CD4-positive, alpha-beta T cell treated with Interleukin-12 subunit alpha and Interleukin-12 subunit beta, for 1 hour (primary cell): ENCODE results near the gene CAMK4.
"Not testable (repeated sequence)": the region's sequence is repeated elsewhere in the genome, so short reads cannot be mapped to it uniquely, and the experiment has no call there.

ENCODE experiments used
- DNase-seq: peaks from one replicate; pipeline ENCODE4 v3.0.0-alpha.2; 2020

CAMK4 gene

GRCh38 chr5:111320953-111321352 lies 96.8 kb downstream of the CAMK4 start:
- no peak for DNase-seq

DNA sequence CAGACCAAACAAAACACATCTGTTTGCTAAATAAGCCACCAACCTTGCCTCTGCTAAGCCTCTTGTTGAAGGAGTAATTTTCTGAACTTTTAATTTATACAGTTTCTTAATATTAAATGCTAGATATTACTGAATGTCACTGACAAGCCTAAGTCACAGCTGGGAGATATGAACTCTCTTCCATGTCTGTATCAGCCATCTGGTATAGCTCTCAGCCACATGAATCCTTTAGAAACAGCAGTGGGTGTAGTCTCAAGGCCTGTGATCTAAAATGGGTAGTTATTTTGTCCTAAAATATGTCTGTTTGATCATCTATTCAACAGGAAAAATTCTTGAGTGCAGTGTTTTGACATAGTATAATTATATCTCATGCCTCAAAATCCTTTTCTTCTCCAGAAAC lies 97.2 kb downstream of the CAMK4 start:
- no peak for DNase-seq

DNA sequence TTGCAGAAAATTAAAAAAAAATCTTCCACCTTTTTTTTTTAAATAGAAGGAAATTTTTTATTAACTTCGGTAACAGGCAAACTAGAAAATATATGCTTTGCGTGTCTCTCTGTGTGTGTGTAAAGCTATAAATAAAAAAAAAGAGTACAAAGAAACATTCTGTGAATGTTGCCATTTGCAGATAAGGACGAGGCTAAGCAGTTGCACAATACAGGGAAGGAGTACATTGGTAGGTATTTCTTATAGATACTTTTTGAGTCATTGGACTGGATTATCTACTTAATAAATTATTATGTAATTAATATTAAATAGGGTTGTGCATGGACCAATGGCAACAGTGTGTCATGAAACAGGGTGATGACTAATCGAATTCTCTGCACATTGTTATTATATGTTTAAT lies 102.4 kb downstream of the CAMK4 start:
- no peak for DNase-seq

DNA sequence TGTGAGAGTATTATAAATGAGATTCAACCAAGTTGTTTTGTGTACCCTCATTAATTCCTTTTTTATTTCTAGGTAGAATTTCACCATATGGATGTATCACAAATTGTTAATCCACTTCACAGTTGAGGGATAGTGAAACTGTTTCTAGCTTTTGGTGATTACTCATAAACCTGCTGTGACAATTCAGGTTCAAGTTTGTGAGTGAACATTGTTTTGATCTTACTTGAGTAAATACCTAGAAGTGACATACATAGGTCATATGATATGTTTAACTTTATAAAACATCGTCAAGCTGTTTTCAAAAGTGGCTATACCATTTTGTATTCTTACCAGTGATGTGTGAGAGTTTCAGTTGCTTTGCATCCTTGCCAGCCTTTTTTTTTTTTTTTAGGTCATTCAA lies 112.9 kb downstream of the CAMK4 start:
- DNase-seq: no peak

DNA sequence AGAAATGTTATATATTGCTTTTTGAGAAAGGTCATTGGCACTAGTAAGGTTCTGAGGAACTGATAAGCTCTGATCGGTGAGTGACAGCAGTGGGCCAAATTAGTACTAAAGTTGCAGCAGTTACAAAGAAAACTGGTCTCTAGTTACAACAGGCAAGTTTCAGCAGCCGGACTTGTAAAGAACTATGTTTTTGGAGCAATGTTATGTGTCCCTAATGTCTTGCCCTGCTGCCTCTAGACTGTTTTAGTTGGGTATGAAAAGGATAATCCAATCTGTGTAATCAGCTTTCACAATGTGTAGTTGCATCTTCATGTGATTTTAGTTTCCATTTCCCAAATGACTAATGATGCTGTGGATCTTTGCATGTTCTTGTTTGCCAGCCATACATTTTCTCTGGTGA lies 113.5 kb downstream of the CAMK4 start:
- DNase-seq: no peak

DNA sequence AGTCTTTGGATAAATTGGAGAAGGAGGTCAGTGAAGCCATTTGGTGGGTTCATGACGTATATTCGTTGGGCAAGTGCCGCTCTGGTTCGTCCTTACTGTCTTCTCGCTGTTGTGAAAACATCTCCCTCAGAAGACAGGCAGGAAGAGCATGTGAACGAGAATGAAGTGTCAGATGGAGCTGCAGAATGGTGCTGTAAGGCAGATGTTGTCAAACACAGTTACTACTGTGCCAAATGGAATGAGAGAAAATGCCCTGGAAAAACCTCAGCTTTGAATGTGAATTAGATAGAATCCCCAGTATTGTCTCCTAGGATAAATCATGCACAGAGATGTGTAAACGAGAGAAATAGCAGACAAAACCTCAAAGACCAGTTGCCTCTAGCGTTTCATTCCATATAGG lies 121.5 kb downstream of the CAMK4 start:
- DNase-seq: no peak

- DNase-seq: no peak
Measured at GRCh38 chr5:111347021-111347420, 122.8 kb downstream of the CAMK4 start.

DNA sequence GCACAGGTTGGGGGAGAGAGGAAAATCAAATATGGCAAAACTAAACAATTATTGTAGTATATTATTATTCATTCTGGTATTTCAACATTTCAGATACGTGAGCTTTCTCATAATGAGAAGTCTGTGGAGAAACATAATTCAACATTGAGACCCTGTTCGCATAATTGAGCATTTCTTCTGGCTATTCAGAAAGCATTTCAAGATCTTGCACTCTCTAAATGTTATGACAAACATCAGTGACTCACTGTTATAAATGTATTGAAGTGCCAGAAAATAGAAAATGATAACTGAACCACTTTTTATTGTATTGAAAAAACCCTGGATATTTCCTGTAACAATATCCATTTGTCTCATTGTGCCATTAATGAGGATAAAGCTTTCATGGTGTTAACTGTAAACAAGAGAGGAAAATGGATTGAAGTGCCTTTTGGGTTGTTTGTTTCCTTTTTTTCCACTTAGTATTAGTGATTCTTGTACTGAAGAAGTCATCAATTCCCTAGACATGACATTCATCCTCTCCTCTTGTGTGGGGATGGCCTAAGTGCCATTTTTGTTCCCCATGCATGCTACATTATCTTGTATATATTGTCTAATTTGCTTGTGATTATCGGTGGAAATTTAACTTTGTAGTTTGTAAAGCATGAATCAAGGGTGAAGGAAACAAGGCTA lies 124.6 kb downstream of the CAMK4 start:
- DNase-seq: no peak

GRCh38 chr5:111349429-111349828 lies 125.2 kb downstream of the CAMK4 start:
- no peak for DNase-seq

GRCh38 chr5:111353035-111353434 lies 128.9 kb downstream of the CAMK4 start:
- DNase-seq: no peak

DNA sequence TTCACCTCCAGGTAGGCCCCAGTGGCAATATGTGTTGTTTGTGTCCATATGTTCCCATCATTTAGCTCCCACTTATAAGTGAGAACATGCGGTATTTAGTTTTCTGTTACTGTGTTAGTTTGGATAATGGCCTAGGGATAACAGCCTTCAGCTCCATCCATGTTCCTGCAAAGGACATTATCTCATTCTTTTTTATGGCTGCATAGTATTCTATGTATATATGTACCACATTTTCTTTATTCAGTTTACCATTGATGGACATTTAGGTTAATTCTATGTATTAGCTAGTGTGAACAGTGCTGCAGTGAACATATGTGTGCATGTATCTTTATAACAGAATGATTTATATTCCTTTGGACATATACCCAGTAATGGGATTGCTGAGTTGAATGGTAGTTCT lies 134.5 kb downstream of the CAMK4 start:
- DNase-seq: not testable (repeated sequence)

DNA sequence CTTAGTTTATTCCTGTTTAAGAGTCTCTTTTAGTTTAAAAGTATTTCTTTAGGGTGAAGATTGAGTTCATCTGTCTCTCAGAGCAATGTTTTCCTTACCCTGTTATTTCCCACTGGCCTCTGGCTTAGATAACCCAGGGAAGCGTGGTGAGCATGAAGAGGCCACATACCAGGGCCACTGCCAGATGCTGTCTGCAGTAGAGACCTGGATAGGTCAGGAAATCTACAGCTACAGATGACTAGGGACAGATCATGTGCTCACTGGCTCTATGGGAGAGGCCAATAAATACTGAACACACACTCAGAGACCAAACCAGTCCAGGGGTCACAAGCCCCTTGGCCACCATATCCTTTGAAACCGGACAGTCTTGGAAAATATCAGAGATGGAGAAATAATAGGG lies 136.0 kb downstream of the CAMK4 start:
- DNase-seq: no peak

DNA sequence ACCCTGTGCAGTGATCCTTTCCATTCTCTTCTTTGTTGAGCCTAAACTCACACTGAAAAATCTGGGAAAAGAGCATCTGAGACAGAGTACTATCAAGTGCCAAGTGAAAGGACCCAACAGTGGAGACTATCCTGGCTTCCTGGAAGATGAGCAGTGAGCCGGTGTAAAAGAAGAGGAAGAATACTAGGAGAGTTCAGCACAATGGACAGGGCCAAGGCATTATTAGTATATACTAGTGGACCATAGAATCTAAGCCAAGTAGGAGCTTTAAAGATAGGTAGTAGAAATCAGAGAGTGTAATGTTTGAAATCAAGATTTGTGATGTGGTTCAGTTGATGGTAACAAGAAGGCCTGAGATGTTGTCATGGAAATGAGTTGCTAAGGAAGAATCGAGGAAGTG lies 140.8 kb downstream of the CAMK4 start:
- DNase-seq: no peak

DNA sequence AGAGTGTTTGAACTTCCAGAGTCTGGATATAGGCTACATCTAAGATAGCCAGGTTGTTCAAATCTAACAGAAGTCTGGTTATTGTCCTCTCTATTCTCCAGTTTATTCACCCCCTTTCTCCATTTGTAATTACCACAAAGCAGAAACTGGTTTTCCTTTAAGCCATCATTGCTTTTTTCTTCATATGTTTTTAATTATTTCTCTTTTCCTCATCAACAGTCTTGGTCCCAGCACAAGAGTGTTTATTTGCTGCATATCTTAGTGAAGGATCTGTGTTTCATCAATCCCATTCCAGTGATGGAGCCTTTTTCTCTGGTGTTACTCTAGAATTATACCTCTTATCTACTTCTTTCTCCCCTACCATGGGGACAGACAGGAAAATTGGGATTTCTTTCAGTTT lies 142.2 kb downstream of the CAMK4 start:
- DNase-seq: no peak

DNA sequence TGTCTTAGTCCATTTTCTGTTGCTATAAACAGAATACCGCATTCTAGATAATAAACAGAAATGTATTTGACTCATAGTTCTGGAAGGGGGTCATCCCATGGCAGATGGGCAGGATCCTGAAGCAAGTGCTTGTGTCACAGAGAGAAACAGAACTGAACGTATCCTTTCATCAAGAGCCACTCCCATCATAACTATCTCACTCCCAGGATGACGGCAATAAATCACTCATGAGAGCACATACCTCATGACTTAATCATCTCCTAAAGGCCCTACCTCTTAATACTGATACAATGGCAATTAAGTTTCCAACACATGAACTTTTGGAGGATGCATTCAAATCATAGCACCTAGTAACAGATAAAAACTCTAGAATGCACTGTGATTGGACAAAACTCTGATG lies 142.9 kb downstream of the CAMK4 start:
- no peak for DNase-seq

DNA sequence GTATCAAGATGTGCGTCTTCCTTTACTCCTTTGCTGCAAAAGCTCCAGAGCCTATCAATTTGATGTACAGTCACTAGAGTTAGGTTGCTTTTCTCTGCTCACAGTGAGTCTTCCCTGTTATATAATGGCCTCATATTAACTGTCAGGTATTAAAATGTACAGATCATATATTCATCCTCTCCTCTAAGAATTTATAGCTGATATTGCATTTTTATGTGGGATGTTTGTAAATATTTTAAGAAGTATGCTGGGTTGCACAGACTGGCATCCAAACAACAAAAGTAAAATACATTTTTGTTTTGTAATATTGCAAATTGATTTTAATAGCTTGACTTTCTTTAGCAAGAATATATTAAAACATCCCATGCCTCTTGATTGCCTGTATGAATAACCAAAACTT lies 148.6 kb downstream of the CAMK4 start:
- DNase-seq: no peak

DNA sequence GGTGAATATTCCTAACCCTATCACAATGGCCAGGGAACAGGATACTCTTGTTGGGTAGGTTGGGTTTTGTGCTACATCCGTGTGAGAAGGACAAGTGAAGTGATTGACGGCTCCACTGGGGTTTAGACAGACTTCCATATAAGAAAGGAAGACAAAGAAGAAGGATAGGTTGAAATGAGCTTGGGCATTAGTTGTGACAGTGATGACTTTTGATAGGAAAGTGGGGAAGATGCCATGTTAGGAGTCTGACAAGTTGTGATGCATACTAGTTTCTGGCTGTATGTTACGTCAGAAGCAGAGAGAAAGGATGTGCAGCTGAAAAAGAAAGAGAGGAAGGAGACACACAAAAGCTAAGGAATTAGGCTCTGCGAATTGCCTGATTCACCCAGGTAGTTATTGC lies 150.2 kb downstream of the CAMK4 start:
- DNase-seq: no peak

GRCh38 chr5:111375645-111376044 lies 151.5 kb downstream of the CAMK4 start:
- DNase-seq: no peak

DNA sequence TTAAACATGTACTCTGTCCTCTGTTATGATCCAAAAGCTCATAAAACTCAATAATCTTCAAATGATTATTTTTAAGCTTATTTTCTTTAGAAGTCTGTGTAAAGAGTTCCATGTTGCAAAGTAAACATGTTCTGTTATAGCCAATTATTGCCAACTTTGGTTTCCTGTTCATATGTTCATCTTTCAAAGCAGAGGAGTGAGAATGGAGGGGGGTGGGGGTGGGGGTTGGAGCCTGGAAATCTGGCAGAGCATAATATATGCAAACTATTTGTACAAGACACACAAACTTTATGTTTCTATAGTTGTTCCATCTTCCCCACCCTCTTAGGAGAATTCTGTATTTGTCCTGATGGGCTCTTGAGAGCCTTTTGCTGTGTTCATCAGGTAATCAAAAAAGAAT lies 153.1 kb downstream of the CAMK4 start:
- no peak for DNase-seq

GRCh38 chr5:111379391-111379816 lies 155.2 kb downstream of the CAMK4 start:
- DNase-seq: no peak

- DNase-seq: no peak
Measured at GRCh38 chr5:111383288-111383970, 159.2 kb downstream of the CAMK4 start.

- DNase-seq: no peak
Measured at GRCh38 chr5:111384220-111384619, 160.0 kb downstream of the CAMK4 start.

DNA sequence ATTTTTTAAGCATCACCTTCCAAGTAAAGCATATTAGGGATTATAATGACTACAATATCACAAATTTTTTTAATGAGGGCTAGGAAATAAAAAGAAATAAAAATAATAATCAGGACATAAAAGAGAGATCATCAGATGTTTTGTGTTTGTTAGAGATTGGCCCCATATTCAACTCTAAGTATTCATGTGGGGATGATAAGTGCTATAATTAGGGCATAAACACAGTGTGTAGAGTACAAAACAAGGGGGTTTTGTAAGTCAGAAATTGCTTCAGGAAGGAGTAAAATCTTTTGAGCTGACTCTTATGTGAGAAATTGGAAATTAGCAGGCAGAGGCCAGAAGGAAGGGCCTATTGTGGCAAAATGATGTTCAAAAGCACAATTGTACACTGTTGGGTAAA lies 160.9 kb downstream of the CAMK4 start:
- no peak for DNase-seq

GRCh38 chr5:111385970-111386831 lies 162.0 kb downstream of the CAMK4 start:
- DNase-seq: no peak
